HG02798 (cell line): ENCODE results near the gene FBP2.

Experiments used
- ATAC-seq: cut with Tn5 transposase; IDR thresholded peaks from one replicate; pipeline ENCODE4 v1.9.1; 2021; ENCODE audit warnings: mild to moderate bottlenecking; ENCODE audit not compliant: unreplicated experiment, poor library complexity

Gene FBP2

DNA sequence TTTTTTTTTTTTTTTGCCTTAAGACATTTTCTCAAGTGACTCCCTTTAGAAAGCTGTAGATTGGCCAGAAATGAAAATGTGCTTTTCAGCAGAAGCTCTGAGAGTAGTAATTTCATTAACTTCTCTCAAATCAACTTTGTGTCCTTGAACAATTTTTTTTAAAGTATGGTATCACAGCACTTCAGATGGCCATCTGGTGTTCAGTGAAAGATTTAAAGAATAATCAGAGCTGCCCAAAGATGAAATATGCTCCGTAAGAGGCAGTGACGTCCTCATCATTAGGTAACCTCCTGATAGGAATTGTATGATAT, 81.7 kb downstream of the FBP2 start:
- no peak for ATAC-seq

DNA sequence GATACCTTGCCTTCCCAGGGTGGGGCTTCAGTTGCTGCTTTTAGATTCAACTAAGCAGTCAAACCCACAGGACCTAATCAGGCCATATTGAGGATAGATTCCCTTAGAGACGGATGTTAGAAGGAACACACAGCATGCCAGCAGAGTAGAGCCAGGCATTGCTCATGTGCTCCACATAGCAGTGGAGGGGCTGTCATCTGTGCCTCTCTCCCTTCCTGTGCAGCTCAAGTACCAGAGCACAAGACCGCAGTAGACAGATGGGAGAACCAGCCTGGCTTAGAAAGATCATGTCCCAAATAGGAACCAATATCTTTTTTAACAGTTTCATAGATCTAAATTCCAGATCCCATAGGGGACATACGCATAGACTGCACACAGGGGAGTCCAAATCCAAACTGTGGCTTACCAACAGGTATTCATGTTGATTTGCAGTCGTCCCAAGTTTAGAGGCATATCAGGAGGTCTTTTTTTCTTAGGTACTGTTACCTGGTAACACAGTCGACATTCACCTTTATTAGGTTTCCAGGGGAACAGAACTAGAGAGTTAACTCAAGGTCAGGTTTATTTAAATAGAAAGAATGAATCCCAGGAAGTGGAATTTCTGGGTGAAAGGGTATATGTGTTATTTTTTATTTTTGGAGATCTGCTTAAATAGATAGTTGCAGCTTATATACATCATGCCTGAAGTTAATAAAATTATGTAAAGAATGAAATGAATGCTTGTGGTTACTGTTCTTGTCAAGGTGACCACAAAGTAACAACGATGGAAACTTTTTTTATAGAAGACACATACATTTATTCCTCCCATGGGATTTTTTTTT, 82.3 kb downstream of the FBP2 start:
- no peak for ATAC-seq
